ENCODE results near the gene EGFL6. TPM values are rescaled to one million over a fixed set of nuclear protein-coding genes. Genes with fewer than 3 reads are reported as not detected.

The EGFL6 gene
- total RNA-seq, 1 donor from 2014 or later, result not detected

DNA sequence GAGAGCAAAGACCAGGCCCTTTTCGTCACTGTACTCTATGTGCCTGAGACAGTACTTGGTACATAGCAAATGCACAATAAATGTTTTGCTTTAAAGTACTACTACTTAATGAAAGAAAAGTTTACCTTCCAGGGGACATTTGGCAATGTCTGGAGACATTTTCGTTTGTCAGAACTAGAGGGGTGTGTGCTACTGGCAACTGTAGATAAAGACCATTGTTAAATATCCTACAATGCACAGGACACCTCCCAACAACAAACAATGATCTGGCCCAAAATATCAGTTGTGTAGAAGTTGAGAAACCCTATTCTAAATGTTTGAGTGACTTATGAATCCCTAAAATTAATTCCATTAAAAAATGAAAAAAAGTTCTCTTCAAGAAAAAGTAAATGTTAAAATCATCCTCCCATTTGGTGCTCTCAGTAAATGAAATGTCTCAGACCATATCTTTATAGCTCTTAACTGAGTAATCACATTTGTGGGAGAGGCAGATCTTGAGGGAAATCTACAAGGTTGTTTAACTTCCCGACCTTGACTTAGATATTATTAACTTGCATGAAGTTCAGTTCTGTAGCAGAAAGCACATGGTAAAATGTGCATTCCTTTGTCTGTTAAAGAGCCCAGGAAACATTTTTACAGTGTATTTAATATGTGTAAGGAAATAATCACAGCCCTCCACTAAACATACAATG lies 18.5 kb downstream of the EGFL6 start:
- Mint-ChIP-seq H3K36me3 (ENCODE audit: low read depth) (no peaks in the 10 kb centered on the region), H3K4me1 (ENCODE audit: low read depth) (no peaks in the 10 kb centered on the region), H3K27ac (ENCODE audit: unreplicated experiment) (no peak overlapping the region), H3K9me3 (ENCODE audit: low read depth) (peaks cover 20% of the 10 kb centered on the region), H3K4me3 (ENCODE audit: unreplicated experiment) (no peak overlapping the region), H3K27me3 (ENCODE audit: low read depth) (peaks cover 15% of the 10 kb centered on the region)
- TF ChIP-seq, protein P1, sequence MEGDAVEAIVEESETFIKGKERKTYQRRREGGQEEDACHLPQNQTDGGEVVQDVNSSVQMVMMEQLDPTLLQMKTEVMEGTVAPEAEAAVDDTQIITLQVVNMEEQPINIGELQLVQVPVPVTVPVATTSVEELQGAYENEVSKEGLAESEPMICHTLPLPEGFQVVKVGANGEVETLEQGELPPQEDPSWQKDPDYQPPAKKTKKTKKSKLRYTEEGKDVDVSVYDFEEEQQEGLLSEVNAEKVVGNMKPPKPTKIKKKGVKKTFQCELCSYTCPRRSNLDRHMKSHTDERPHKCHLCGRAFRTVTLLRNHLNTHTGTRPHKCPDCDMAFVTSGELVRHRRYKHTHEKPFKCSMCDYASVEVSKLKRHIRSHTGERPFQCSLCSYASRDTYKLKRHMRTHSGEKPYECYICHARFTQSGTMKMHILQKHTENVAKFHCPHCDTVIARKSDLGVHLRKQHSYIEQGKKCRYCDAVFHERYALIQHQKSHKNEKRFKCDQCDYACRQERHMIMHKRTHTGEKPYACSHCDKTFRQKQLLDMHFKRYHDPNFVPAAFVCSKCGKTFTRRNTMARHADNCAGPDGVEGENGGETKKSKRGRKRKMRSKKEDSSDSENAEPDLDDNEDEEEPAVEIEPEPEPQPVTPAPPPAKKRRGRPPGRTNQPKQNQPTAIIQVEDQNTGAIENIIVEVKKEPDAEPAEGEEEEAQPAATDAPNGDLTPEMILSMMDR (IDR thresholded peaks at IDR 0.05), result no peak
- no peak for DNase-seq (ENCODE audit: low spot score)

DNA sequence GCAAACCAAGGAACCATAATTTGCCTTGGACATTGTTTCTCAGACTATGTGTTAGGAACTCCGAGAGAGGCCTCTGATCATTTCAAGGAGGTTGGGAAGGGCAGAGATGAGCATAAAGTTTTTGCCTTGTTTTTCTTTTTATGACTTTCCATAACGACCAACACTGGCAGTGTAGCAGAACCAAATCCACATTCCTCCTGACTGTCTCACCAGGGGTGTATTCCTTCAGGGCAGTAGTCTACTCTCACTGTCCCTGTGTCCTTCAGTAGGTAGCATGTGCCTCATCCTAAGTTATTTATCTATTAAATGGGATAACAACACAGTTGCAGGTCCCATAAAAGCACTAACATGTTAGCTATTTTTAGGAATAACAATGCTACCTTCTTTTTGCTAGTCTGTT lies 20.8 kb downstream of the EGFL6 start:
- H3K4me1 Mint-ChIP-seq (ENCODE audit: low read depth), result no peaks in the 10 kb centered on the region
- H3K27me3 Mint-ChIP-seq (ENCODE audit: low read depth), result peaks cover 8% of the 10 kb centered on the region
- no peak overlapping the region for H3K27ac Mint-ChIP-seq (ENCODE audit: unreplicated experiment)
- peaks cover 13% of the 10 kb centered on the region for H3K9me3 Mint-ChIP-seq (ENCODE audit: low read depth)
- no peak for DNase-seq (ENCODE audit: low spot score)
- TF ChIP-seq, protein P1 (IDR thresholded peaks at IDR 0.05), result no peak
- H3K4me3 Mint-ChIP-seq (ENCODE audit: unreplicated experiment), result no peak overlapping the region
- H3K36me3 Mint-ChIP-seq (ENCODE audit: low read depth), result no peaks in the 10 kb centered on the region

DNA sequence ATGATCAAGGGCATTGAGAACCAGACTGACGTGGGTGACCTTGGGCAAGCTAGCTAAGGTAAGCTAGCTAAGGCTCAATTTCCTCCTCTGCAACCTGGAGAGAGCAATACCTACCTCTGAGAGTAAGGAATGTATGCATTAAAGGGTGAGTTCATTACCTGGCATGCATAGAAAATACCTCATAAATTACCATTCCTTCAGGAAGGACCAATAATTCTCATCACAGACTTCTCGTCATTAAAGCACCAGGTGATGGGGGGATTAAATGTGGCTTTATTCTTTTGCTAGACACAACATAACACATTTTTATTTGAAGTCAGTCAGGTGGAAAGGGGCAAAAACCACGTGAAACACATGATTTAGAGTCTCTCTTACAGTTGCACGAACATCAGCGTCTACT lies 21.5 kb downstream of the EGFL6 start:
- no peak for DNase-seq (ENCODE audit: low spot score)
- Mint-ChIP-seq H3K4me3 (ENCODE audit: unreplicated experiment) (no peak overlapping the region), H3K36me3 (ENCODE audit: low read depth) (no peaks in the 10 kb centered on the region), H3K27me3 (ENCODE audit: low read depth) (peaks cover 5% of the 10 kb centered on the region), H3K4me1 (ENCODE audit: low read depth) (no peaks in the 10 kb centered on the region), H3K9me3 (ENCODE audit: low read depth) (peaks cover 10% of the 10 kb centered on the region), H3K27ac (ENCODE audit: unreplicated experiment) (no peak overlapping the region)
- TF ChIP-seq, protein P1 (IDR thresholded peaks at IDR 0.05), result no peak

DNA sequence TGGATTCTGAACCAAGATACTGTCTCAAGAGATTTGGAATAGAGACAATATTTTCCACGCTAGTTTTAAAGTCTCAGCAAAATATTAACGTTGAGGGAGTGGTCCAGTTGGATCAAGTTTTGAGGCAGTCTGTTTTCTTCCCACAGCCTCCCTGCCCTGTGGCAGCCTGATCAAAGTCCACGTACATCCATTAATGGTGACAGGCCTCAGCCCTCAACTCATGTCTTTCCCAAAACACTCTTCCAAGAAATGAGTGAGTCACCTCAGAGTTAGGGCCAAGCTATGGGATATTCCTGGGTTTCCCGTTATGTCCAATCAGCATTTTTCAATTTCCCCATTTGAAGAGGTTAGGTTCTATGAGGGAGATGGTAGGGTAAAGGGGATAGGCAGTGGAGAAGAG lies 28.5 kb downstream of the EGFL6 start:
- no peaks in the 10 kb centered on the region for H3K27me3 Mint-ChIP-seq (ENCODE audit: low read depth)
- H3K9me3 Mint-ChIP-seq (ENCODE audit: low read depth), result peaks cover 2% of the 10 kb centered on the region
- TF ChIP-seq, protein P1 (IDR thresholded peaks at IDR 0.05), result no peak
- no peak overlapping the region for H3K27ac Mint-ChIP-seq (ENCODE audit: unreplicated experiment)
- H3K36me3 Mint-ChIP-seq (ENCODE audit: low read depth), result no peaks in the 10 kb centered on the region
- H3K4me3 Mint-ChIP-seq (ENCODE audit: unreplicated experiment), result no peak overlapping the region
- H3K4me1 Mint-ChIP-seq (ENCODE audit: low read depth), result peaks cover 25% of the 10 kb centered on the region
- no peak for DNase-seq (ENCODE audit: low spot score)

DNA sequence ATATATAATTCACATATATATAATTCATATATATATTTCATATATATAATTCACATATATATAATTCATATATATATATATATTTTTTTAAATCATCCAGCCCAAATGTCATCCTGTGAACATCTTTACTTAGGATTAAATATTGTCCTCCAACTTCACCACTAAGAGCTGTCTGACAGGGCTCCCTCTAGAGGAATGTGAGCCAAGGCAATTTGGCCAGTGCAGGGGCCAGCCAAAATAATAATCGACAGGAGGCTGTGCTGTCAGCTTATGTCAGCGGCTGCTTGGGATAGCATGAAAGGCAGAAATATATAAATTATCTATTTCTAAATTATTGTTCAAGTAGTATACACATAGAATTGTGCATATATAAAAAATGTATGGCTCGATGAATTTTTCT lies 29.5 kb downstream of the EGFL6 start:
- Mint-ChIP-seq H3K27me3 (ENCODE audit: low read depth) (no peaks in the 10 kb centered on the region), H3K9me3 (ENCODE audit: low read depth) (no peaks in the 10 kb centered on the region), H3K27ac (ENCODE audit: unreplicated experiment) (no peak overlapping the region), H3K4me3 (ENCODE audit: unreplicated experiment) (no peak overlapping the region), H3K4me1 (ENCODE audit: low read depth) (peaks cover 25% of the 10 kb centered on the region), H3K36me3 (ENCODE audit: low read depth) (no peaks in the 10 kb centered on the region)
- no peak for DNase-seq (ENCODE audit: low spot score)
- TF ChIP-seq, protein P1 (IDR thresholded peaks at IDR 0.05), result peak; percentile 45
